ENCODE results near the gene APCDD1L. TPM values are rescaled to one million over a fixed set of nuclear protein-coding genes. Genes with fewer than 3 reads are reported as not detected.

Gene APCDD1L
- total RNA-seq, 6 donors from 2014 or later, result 0.13 TPM; not detected in 5

DNA sequence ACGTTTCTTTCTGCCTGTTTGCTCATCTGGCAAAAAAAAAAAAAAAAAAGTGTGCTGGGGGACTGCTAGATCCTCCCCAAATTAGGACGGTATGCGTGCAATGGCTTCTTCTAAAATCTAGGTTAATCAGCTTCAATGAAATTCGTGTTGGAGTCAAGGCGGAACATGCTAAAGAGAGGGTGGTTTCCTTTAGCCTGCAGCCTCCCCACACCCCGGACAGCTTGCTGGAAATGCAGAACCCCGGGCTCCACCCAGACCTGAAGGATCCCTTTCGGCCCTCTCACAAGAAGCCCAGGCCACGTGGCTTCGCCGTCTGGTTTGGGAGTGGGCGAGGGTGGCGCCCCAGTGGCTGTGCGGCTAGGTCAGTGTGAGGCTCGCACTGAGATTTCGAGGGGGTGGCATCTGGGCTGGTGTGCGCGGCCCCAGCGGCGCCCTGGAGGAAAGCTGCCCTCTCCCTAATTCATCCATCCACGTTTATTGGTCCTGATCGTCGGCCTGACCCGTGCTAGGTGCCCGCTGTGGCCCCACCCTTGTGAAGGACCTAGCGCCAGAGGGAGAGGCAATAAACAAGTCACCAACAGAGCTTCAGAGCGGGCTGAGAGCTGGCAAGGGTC lies 49.0 kb downstream of the APCDD1L start:
- Histone ChIP-seq H3K9me3 (no peaks in the 10 kb centered on the region), H3K27me3 (peaks cover 0 to 4% (median 0%) of the 10 kb centered on the region in 4 donors), H3K4me3 (no peak overlapping the region), H3K36me3 (no peaks in the 10 kb centered on the region), H3K27ac (no peak overlapping the region), H3K4me1 (peaks cover 0 to 6% (median 0%) of the 10 kb centered on the region in 4 donors)
- 93 to 94% methylated on average over 26 to 27 of the region's 27 CpGs for WGBS, 2 donors
- peak in 1 of 2 donors; percentile 76 for DNase-seq
- TF ChIP-seq, protein P1, sequence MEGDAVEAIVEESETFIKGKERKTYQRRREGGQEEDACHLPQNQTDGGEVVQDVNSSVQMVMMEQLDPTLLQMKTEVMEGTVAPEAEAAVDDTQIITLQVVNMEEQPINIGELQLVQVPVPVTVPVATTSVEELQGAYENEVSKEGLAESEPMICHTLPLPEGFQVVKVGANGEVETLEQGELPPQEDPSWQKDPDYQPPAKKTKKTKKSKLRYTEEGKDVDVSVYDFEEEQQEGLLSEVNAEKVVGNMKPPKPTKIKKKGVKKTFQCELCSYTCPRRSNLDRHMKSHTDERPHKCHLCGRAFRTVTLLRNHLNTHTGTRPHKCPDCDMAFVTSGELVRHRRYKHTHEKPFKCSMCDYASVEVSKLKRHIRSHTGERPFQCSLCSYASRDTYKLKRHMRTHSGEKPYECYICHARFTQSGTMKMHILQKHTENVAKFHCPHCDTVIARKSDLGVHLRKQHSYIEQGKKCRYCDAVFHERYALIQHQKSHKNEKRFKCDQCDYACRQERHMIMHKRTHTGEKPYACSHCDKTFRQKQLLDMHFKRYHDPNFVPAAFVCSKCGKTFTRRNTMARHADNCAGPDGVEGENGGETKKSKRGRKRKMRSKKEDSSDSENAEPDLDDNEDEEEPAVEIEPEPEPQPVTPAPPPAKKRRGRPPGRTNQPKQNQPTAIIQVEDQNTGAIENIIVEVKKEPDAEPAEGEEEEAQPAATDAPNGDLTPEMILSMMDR (IDR thresholded peaks at IDR 0.05), result no peak
- TF ChIP-seq POLR2A (IDR thresholded peaks at IDR 0.05), result no peak
- TF ChIP-seq POLR2AphosphoS5 (IDR thresholded peaks at IDR 0.05), result no peak
- TF ChIP-seq EP300 (IDR thresholded peaks at IDR 0.05), result no peak
- ATAC-seq (ENCODE audit: low FRiP score in 2 of 2), result no peak

DNA sequence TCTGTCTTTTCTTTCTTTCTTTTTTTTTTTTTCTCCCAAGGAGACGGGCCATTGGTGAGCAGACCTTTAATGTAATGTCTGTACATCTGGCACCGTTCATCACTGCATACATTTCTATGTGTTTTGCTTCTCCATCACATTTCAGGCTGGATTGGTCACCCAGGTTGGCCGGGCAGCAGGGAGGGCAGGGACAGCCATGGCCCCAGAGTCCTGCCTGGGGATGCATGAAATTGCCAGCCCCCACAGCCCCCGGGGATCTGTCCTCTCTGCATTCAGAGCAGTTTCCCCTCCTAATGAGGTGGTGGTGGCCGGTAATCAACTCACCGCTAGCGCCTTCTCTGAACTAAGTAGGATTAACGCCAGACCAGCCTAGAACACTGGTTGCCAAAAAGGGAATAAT lies 50.4 kb downstream of the APCDD1L start:
- no peak for DNase-seq
- TF ChIP-seq POLR2AphosphoS5 (IDR thresholded peaks at IDR 0.05), result no peak
- TF ChIP-seq, protein P1 (IDR thresholded peaks at IDR 0.05), result no peak
- TF ChIP-seq EP300 (IDR thresholded peaks at IDR 0.05), result no peak
- TF ChIP-seq POLR2A (IDR thresholded peaks at IDR 0.05), result no peak
- Histone ChIP-seq H3K4me1 (peaks cover 0 to 6% (median 0%) of the 10 kb centered on the region in 4 donors), H3K9me3 (no peaks in the 10 kb centered on the region), H3K4me3 (no peak overlapping the region), H3K36me3 (no peaks in the 10 kb centered on the region), H3K27me3 (peaks cover 0 to 4% (median 0%) of the 10 kb centered on the region in 4 donors), H3K27ac (no peak overlapping the region)
- no peak for ATAC-seq (ENCODE audit: low FRiP score in 2 of 2)
- WGBS, 2 donors, result 66 to 83% methylated on average over 7 to 8 of the region's 8 CpGs

GRCh38 chr20:58463256-58463655 lies 51.9 kb downstream of the APCDD1L start:
- Histone ChIP-seq H3K9me3 (no peaks in the 10 kb centered on the region), H3K27me3 (peaks cover 0 to 4% (median 0%) of the 10 kb centered on the region in 4 donors), H3K4me1 (peaks cover 0 to 6% (median 0%) of the 10 kb centered on the region in 4 donors), H3K36me3 (no peaks in the 10 kb centered on the region), H3K4me3 (no peak overlapping the region), H3K27ac (no peak overlapping the region)
- 71 to 85% methylated on average over 10 of the region's 10 CpGs for WGBS, 2 donors
- DNase-seq (no peak), ATAC-seq (ENCODE audit: low FRiP score in 2 of 2) (no peak)
- TF ChIP-seq POLR2A (IDR thresholded peaks at IDR 0.05), result no peak
- no peak for TF ChIP-seq EP300 (IDR thresholded peaks at IDR 0.05)
- TF ChIP-seq, protein P1 (IDR thresholded peaks at IDR 0.05), result no peak
- TF ChIP-seq POLR2AphosphoS5 (IDR thresholded peaks at IDR 0.05), result no peak

DNA sequence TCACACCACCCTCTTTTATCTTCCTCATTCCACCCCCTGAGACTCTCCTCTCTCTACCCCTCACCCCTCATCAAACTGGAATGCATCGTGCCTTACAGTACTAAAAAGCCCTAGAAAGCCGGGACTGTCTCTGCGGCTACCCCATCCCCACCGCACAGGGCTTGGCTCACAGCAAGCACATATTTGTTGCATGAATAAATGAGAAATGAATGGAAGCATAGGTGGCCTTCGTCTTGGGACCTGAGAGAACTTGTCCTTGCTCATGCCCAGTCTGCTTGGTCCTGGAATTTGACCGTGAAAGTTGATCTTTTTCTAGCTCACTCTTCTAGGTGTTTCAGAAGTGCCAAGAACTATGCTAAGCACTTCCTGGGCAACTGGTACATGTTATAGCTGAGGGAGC lies 53.3 kb downstream of the APCDD1L start:
- no peak overlapping the region for H3K27ac ChIP-seq
- H3K9me3 ChIP-seq, result no peaks in the 10 kb centered on the region
- no peaks in the 10 kb centered on the region for H3K27me3 ChIP-seq
- no peak for DNase-seq
- WGBS, 2 donors, result 76 to 84% methylated on average over 6 of the region's 6 CpGs
- H3K36me3 ChIP-seq, result no peaks in the 10 kb centered on the region
- no peaks in the 10 kb centered on the region for H3K4me1 ChIP-seq
- no peak overlapping the region for H3K4me3 ChIP-seq
- TF ChIP-seq EP300 (IDR thresholded peaks at IDR 0.05) (no peak), POLR2AphosphoS5 (IDR thresholded peaks at IDR 0.05) (no peak), POLR2A (IDR thresholded peaks at IDR 0.05) (no peak)
- TF ChIP-seq, protein P1 (IDR thresholded peaks at IDR 0.05), result no peak
- ATAC-seq (ENCODE audit: low FRiP score in 2 of 2), result no peak

DNA sequence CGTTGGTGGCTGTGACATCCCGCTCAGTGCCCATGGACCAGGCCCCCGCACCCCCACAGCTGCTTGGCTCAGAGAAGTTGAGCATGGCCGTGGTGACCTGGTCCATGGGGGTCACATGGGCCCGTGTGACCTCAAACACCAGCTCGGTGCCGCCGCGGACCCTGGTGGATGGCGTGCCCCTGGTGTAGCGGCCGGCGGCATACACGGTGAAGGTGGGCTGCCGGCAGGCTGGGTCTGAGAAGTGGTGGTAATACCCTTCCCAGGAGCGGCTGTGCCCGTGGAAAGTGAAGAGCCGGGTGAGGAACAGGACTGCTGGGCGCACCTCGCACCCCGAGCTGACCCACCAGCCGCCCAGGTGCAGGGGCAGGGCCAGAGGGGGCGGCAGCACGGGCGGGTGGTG lies 54.1 kb downstream of the APCDD1L start:
- ATAC-seq (ENCODE audit: low FRiP score in 2 of 2), result no peak

More for the DNA sequence above, 54.1 kb downstream of the APCDD1L start:
- Histone ChIP-seq H3K36me3 (no peaks in the 10 kb centered on the region), H3K4me3 (no peak overlapping the region), H3K27me3 (no peaks in the 10 kb centered on the region), H3K9me3 (no peaks in the 10 kb centered on the region), H3K27ac (no peak overlapping the region), H3K4me1 (no peaks in the 10 kb centered on the region)
- TF ChIP-seq, protein P1 (IDR thresholded peaks at IDR 0.05), result no peak
- TF ChIP-seq EP300 (IDR thresholded peaks at IDR 0.05) (no peak), POLR2A (IDR thresholded peaks at IDR 0.05) (no peak), POLR2AphosphoS5 (IDR thresholded peaks at IDR 0.05) (no peak)
- 94 to 95% methylated on average over 23 to 24 of the region's 25 CpGs for WGBS, 2 donors
- peak in 1 of 2 donors; percentile 67 for DNase-seq

Data from upper lobe of left lung (tissue), 6 donors.